ENCODE results near the gene EEF1A1.

The EEF1A1 gene

DNA sequence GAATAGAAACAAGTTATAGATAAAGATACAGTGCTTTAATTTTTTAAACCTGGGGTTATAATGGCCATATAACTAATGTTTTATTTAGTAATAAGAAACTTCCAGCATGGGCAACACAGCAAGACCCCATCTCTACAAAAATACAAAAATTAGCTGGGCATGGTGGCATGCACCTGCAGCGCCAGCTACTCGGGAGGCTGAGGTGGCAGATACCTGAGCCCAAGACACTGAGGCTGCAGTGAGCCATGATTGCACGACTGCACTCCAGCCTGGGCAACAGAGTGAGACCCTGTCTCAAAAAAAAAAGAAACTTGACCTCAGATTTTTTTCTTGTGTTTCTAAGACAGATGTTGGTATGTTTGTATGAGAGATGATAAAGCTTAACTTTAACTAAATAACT, 22.9 kb downstream of the EEF1A1 start:
- Mint-ChIP-seq H3K36me3 (peaks cover 98% of the 10 kb centered on the region), H3K27ac (no peak overlapping the region), H3K9me3 (no peaks in the 10 kb centered on the region), H3K4me1 (no peaks in the 10 kb centered on the region), H3K4me3 (no peak overlapping the region)
- ATAC-seq (no peak), DNase-seq (ENCODE audit: low spot score in 2 of 2) (no peak)

DNA sequence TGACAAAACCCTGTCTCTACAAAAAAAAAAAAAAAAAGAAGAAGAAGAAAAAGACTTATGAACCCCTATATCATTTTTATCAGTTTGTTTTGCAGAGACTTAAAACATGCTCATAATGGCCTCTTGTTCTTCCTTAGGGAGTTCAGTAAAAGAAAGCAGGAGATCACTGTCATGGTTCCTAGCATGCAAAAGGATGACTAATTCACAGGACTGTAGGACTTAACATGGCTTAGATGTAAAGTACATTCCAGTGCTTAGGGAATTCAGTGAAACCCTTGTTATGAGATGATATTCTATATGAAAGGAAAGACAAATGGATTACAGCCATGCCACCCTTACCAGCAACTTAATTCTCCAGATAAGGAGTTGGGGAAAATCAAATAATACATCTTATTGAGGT, 29.5 kb downstream of the EEF1A1 start:
- no peak for ATAC-seq
- peaks cover 98% of the 10 kb centered on the region for H3K36me3 Mint-ChIP-seq

DNA sequence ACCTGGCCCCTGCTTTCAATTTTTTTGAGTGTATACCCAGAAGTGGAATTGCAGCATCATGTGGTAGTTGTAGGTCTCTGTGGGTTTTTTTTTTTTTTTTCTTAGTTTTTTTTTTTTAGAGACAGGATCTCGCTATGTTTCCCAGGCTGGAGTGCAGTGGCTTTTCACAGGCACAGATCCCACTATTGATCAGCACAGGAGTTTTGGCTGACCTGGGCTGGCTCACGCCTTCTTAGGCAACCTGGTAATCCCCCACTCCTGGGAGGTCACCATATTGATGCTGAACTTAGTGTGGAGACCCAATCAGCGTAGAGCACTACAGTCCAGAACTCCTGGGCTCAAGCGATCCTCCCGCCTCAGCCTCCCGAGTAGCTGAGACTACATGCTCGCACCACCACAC, 33.4 kb downstream of the EEF1A1 start:
- H3K4me1 Mint-ChIP-seq: no peaks in the 10 kb centered on the region

More for the DNA sequence above, 29.5 kb downstream of the EEF1A1 start:
- H3K27ac Mint-ChIP-seq: peak overlapping the region; percentile 29
- H3K4me3 Mint-ChIP-seq: no peak overlapping the region
- no peaks in the 10 kb centered on the region for H3K9me3 Mint-ChIP-seq
- H3K4me1 Mint-ChIP-seq: no peaks in the 10 kb centered on the region
- no peak for DNase-seq (ENCODE audit: low spot score in 2 of 2)

DNA sequence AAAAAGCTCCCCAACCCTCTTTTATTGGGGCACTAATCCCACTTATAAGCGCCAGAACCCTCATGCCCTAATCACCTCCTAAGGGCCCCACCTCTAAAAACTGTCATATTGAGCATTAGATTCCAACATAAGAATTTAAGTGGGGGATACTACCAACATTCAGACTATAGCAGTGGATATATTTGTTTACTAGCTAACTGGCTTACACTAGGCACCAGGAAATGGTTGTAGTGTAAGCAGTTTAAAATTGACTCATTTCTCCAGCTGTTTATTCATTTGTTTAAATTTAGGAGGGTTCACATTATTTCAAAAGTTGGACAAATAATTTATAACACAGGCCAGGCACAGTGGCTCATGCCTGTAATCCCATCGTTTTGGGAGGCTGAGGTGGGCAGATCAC, 36.4 kb downstream of the EEF1A1 start:
- DNase-seq (ENCODE audit: low spot score in 2 of 2) (no peak), ATAC-seq (no peak)
- Mint-ChIP-seq H3K4me1 (no peaks in the 10 kb centered on the region), H3K27ac (peak overlapping the region; percentile 48), H3K36me3 (peaks cover 100% of the 10 kb centered on the region), H3K9me3 (no peaks in the 10 kb centered on the region), H3K4me3 (no peak overlapping the region)

More for the DNA sequence above, 33.4 kb downstream of the EEF1A1 start:
- Mint-ChIP-seq H3K27ac (no peak overlapping the region), H3K36me3 (peaks cover 100% of the 10 kb centered on the region), H3K9me3 (no peaks in the 10 kb centered on the region), H3K4me3 (no peak overlapping the region)
- ATAC-seq (no peak), DNase-seq (ENCODE audit: low spot score in 2 of 2) (no peak)

DNA sequence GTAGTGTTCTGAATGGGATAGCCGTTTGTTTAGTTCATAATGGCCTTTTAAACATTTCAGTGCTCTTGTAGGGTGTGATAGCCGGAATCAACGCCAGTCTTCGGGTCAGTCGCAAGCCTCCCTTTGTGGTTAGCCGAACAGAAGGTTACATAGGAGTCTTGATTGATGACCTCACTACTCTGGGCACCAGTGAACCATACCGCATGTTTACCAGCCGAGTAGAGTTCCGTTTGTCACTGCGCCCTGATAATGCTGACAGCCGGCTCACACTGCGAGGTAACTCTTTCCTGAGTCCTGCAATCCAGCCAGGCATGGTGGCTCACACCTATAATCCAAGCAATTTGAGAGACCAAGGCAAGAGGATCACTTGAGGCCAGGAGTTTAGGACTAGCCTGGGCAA, 38.9 kb downstream of the EEF1A1 start:
- H3K4me1 Mint-ChIP-seq: no peaks in the 10 kb centered on the region
- H3K9me3 Mint-ChIP-seq: no peaks in the 10 kb centered on the region
- H3K36me3 Mint-ChIP-seq: peaks cover 100% of the 10 kb centered on the region
- ATAC-seq (no peak), DNase-seq (ENCODE audit: low spot score in 2 of 2) (no peak)
- no peak overlapping the region for H3K27ac Mint-ChIP-seq
- H3K4me3 Mint-ChIP-seq: no peak overlapping the region

DNA sequence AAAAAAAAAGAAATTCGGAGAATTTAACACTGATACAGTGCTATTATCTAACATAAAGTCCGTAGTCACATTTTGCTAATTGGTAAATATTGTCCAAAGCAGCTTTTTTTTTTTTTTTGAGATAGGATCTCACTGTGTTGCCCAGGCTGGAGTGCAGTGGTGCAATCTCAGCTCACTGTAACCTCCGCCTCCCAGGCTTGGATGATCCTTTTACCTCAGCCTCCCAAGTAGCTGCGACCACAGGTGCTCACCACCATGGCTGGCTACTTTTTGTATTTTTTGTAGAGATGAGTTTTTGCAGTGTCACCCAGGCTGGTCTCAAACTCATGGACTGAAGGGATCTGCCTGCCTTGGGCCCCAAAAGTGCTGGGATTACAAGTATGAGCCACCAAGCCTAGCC, 43.4 kb downstream of the EEF1A1 start:
- DNase-seq (ENCODE audit: low spot score in 2 of 2): no peak
- Mint-ChIP-seq H3K4me1 (no peaks in the 10 kb centered on the region), H3K36me3 (peaks cover 100% of the 10 kb centered on the region), H3K27ac (no peak overlapping the region), H3K9me3 (no peaks in the 10 kb centered on the region), H3K4me3 (no peak overlapping the region)
- ATAC-seq: no peak

DNA sequence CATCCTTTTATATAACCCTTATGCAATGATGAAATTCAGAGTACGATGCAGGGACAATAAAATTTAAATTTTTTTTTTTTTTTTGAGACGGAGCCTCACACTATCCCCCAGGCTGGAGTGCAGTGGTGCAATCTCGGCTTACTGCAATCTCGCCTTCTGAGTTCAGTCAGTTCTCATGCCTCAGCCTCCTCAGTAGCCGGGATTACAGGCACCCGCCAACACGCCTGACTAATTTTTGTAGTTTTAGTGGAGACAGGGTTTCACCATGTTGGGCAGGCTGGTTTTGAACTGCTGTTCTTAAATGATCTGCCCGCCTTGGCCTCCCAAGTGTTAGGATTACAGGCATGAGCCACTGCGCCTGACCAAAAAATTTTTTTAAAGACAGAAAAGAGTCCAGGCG, 44.1 kb downstream of the EEF1A1 start:
- no peak overlapping the region for H3K27ac Mint-ChIP-seq
- ATAC-seq (peak; percentile 53), DNase-seq (ENCODE audit: low spot score in 2 of 2) (no peak)
- peaks cover 100% of the 10 kb centered on the region for H3K36me3 Mint-ChIP-seq
- H3K4me1 Mint-ChIP-seq: peaks cover 7% of the 10 kb centered on the region
- H3K9me3 Mint-ChIP-seq: no peaks in the 10 kb centered on the region
- no peak overlapping the region for H3K4me3 Mint-ChIP-seq

- Mint-ChIP-seq H3K36me3 (peaks cover 100% of the 10 kb centered on the region), H3K4me1 (peaks cover 11% of the 10 kb centered on the region), H3K4me3 (peak overlapping the region; percentile 47), H3K27ac (peak overlapping the region; percentile 45), H3K9me3 (no peaks in the 10 kb centered on the region)
- peak; percentile 44 for ATAC-seq
- no peak for DNase-seq (ENCODE audit: low spot score in 2 of 2)
Measured at GRCh38 chr6:73471686-73472290, 49.0 kb downstream of the EEF1A1 start.

Data from stimulated activated effector memory CD8-positive, alpha-beta T cell treated with anti-CD3 and anti-CD28 coated beads, Interleukin-12 subunit alpha, Interleukin-12 subunit beta, amount 100 ng/mL, for 72 hours (primary cell).